DND-41 (cell line): ENCODE data around the gene PRKAB1.

Source experiments
- ATAC-seq: fragments of 200-7000 bp; cut with Tn5 transposase; 3 replicates; pipeline ENCODE4 v1.9.1; 2021; ENCODE audit warnings: low read depth; ENCODE audit not compliant: insufficient read depth
- DNase-seq: peaks from one replicate; pipeline ENCODE4 v3.0.0-alpha.2; 2020
- H2AFZ ChIP-seq: 2 replicates; pipeline ENCODE4 v1.6.0; 2012; ENCODE audit warnings: low read depth, low read length
- H3K27ac ChIP-seq: 2 replicates; pipeline ENCODE4 v1.5.1; 2012; ENCODE audit warnings: low read length, inconsistent platforms
- H3K27me3 ChIP-seq: fragments of 200-600 bp; sonication (generic); 2 replicates; pipeline ENCODE4 v1.6.0; 2012; ENCODE audit warnings: low read length, mild to moderate bottlenecking, inconsistent platforms; ENCODE audit not compliant: insufficient read depth, poor library complexity
- H3K36me3 ChIP-seq: 2 replicates; pipeline ENCODE4 v1.5.1; 2012; ENCODE audit warnings: low read length, inconsistent platforms; ENCODE audit not compliant: insufficient read depth
- H3K4me1 ChIP-seq: 2 replicates; pipeline ENCODE4 v1.5.1; 2012; ENCODE audit warnings: mild to moderate bottlenecking, low read length; ENCODE audit not compliant: insufficient read depth
- H3K4me2 ChIP-seq: 2 replicates; pipeline ENCODE4 v1.6.0; 2012; ENCODE audit warnings: mild to moderate bottlenecking, moderate library complexity, low read length, inconsistent platforms; ENCODE audit not compliant: insufficient read depth
- H3K4me3 ChIP-seq, 2 experiments: fragments of 200-600 bp in 1 of 2; shearing (Covaris generic) in 1 of 2; 2 replicates each; pipeline ENCODE4 v1.5.1; 2012 to 2016; ENCODE audit warnings: inconsistent platforms in 2 of 2, low read length in 2 of 2, mild to moderate bottlenecking in 2 of 2, low read depth in 1 of 2, moderate library complexity in 1 of 2
- H3K79me2 ChIP-seq: 2 replicates; pipeline ENCODE4 v1.6.0; 2012; ENCODE audit warnings: low read length, inconsistent platforms; ENCODE audit not compliant: insufficient read depth
- H3K9ac ChIP-seq: 2 replicates; pipeline ENCODE4 v1.6.0; 2012; ENCODE audit warnings: low read depth, mild to moderate bottlenecking, inconsistent platforms, low read length, moderate library complexity
- H3K9me3 ChIP-seq: 2 replicates; pipeline ENCODE4 v1.5.1; 2012; ENCODE audit warnings: low read length, moderate library complexity, mild to moderate bottlenecking, inconsistent platforms; ENCODE audit not compliant: insufficient read depth, severe bottlenecking
- H4K20me1 ChIP-seq: 2 replicates; pipeline ENCODE4 v1.6.0; 2012; ENCODE audit warnings: low read length; ENCODE audit not compliant: insufficient read depth
- CTCF ChIP-seq: IDR thresholded peaks from 2 replicates; pipeline ENCODE4 v1.5.1; 2012; ENCODE audit warnings: borderline replicate concordance, low read length, moderate library complexity, mild to moderate bottlenecking; ENCODE audit not compliant: poor library complexity, severe bottlenecking; ENCODE audit errors: extremely low read depth
- EZH2 ChIP-seq: IDR thresholded peaks from 3 replicates; pipeline ENCODE4 v1.6.1; 2012; ENCODE audit warnings: borderline replicate concordance, low read depth, mild to moderate bottlenecking, moderate library complexity, low read length, inconsistent platforms; ENCODE audit not compliant: severe bottlenecking

Gene PRKAB1

GRCh38 chr12:119699199-119699760 lies 31.3 kb downstream of the PRKAB1 start:
- ATAC-seq, result no peak
- no peak overlapping the region for H3K9ac ChIP-seq
- H2AFZ ChIP-seq, result no peak overlapping the region
- H3K27ac ChIP-seq, result no peak overlapping the region
- no peaks in the 10 kb centered on the region for H4K20me1 ChIP-seq
- H3K4me2 ChIP-seq, result no peak overlapping the region
- no peaks in the 10 kb centered on the region for H3K9me3 ChIP-seq
- TF ChIP-seq EZH2 (no peak), CTCF (no peak)
- no peak for DNase-seq
- H3K36me3 ChIP-seq, result peaks cover 87% of the 10 kb centered on the region
- H3K79me2 ChIP-seq, result no peaks in the 10 kb centered on the region
- H3K4me1 ChIP-seq, result no peaks in the 10 kb centered on the region
- no peaks in the 10 kb centered on the region for H3K27me3 ChIP-seq
- no peak overlapping the region for H3K4me3 ChIP-seq

GRCh38 chr12:119700078-119700477 lies 32.1 kb downstream of the PRKAB1 start:
- no peak overlapping the region for H3K4me2 ChIP-seq
- no peaks in the 10 kb centered on the region for H3K4me1 ChIP-seq
- ATAC-seq (no peak), DNase-seq (no peak)
- H4K20me1 ChIP-seq, result no peaks in the 10 kb centered on the region
- H3K79me2 ChIP-seq, result no peaks in the 10 kb centered on the region
- H2AFZ ChIP-seq, result no peak overlapping the region
- no peak overlapping the region for H3K27ac ChIP-seq
- H3K9me3 ChIP-seq, result no peaks in the 10 kb centered on the region
- no peak overlapping the region for H3K4me3 ChIP-seq
- TF ChIP-seq CTCF (no peak), EZH2 (no peak)
- no peak overlapping the region for H3K9ac ChIP-seq
- H3K27me3 ChIP-seq, result no peaks in the 10 kb centered on the region
- H3K36me3 ChIP-seq, result peaks cover 90% of the 10 kb centered on the region

- Histone ChIP-seq H3K27me3 (no peaks in the 10 kb centered on the region), H2AFZ (no peak overlapping the region), H3K36me3 (peaks cover 88% of the 10 kb centered on the region), H3K4me1 (no peaks in the 10 kb centered on the region), H3K4me2 (no peak overlapping the region), H3K4me3 (no peak overlapping the region), H4K20me1 (no peaks in the 10 kb centered on the region), H3K27ac (no peak overlapping the region), H3K9ac (no peak overlapping the region), H3K79me2 (no peaks in the 10 kb centered on the region), H3K9me3 (no peaks in the 10 kb centered on the region)
- DNase-seq (no peak), ATAC-seq (no peak)
- no peak for TF ChIP-seq CTCF
These were observed 36.3 kb downstream of the PRKAB1 start for GRCh38 chr12:119704065-119704747.
